Measurements from ENCODE around the gene RAPH1. TPM values are rescaled to one million over a fixed set of nuclear protein-coding genes. Genes with fewer than 3 reads are reported as not detected.
A peak's percentile ranks its signal among the peaks of the same experiment; 100 is the strongest.

RAPH1 gene
- total and polyA plus RNA-seq, 12 donors: 3.1 to 20.6 (median 15.9) TPM

DNA sequence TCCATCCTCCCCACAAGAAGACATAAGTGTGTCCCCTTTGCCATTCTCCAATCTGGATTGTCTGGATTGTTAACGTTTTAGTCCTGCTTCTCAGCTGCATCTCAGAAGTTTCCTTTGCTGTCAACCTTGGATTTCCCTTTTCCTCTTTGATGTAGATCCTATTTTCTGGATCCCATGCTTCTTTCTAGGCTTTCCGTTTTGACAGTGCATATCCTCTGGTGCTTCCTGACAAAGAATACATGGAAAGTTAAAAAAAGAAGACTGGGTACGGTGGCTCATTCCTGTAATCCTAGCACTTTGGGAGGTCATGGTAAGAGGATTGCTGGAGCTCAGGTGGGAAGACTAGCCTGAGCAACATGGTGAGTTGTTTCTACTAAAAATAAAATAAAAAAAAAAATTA lies 180.1 kb downstream of the RAPH1 start:
- no peak for ATAC-seq
- intact Hi-C loops (cut with DNase I): loop anchor here in 1 of 10 donors (5.0 kb wide), 1 partner anchor 1858 kb away; no protein-coding TSS in a partner anchor
- TF ChIP-seq, protein P1, sequence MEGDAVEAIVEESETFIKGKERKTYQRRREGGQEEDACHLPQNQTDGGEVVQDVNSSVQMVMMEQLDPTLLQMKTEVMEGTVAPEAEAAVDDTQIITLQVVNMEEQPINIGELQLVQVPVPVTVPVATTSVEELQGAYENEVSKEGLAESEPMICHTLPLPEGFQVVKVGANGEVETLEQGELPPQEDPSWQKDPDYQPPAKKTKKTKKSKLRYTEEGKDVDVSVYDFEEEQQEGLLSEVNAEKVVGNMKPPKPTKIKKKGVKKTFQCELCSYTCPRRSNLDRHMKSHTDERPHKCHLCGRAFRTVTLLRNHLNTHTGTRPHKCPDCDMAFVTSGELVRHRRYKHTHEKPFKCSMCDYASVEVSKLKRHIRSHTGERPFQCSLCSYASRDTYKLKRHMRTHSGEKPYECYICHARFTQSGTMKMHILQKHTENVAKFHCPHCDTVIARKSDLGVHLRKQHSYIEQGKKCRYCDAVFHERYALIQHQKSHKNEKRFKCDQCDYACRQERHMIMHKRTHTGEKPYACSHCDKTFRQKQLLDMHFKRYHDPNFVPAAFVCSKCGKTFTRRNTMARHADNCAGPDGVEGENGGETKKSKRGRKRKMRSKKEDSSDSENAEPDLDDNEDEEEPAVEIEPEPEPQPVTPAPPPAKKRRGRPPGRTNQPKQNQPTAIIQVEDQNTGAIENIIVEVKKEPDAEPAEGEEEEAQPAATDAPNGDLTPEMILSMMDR (IDR thresholded peaks at IDR 0.05): no peak
- DNase-seq: no peak
- no peaks in the 10 kb centered on the region for H3K9me3 ChIP-seq
- H3K27ac ChIP-seq: no peak overlapping the region
- no peak overlapping the region for H3K4me3 ChIP-seq
- no peaks in the 10 kb centered on the region for H3K27me3 ChIP-seq
- peaks cover 0 to 28% (median 7%) of the 10 kb centered on the region in 9 donors for H3K4me1 ChIP-seq
- 56 to 67% methylated on average over 3 of the region's 3 CpGs for WGBS, 2 donors
- peaks cover 0 to 13% (median 0%) of the 10 kb centered on the region in 9 donors for H3K36me3 ChIP-seq

DNA sequence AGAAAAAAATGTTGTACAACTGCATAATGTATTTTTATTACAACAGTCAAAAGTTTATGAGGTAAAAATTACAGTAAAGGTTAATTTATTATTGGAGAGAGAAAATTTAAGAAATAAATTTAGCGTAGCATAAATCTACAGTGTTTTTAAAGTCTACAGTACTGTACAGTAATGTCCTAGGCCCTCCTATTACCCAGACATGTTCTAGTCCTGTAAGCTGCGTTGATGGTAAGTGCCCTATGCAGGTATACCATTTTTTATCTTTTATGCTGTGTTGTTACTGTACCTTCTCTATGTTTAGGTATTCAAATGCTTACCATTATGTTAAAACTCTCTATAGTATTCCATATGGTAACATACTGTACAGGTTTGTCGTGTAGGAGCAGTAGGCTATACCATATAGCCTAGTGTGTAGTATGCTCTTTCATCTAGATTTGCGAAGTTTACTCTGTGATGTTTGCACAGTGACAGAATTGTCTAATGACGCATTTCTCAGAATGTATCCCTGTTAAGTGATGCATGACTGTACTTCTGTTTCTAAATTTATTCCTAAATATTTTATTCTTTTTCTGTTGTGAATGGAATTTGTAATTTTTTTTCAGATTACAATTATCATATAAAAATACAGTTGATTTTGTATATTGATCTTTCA lies 182.4 kb downstream of the RAPH1 start:
- Histone ChIP-seq H3K4me1 (peaks cover 0 to 29% (median 10%) of the 10 kb centered on the region in 9 donors), H3K9me3 (no peaks in the 10 kb centered on the region), H3K27me3 (no peaks in the 10 kb centered on the region), H3K4me3 (no peak overlapping the region), H3K27ac (peak overlapping the region in 1 of 10 donors; percentile 25), H3K36me3 (peaks cover 0 to 11% (median 0%) of the 10 kb centered on the region in 9 donors)
- WGBS, 2 donors: 92 to 93% methylated on average over 5 of the region's 5 CpGs
- DNase-seq (no peak), ATAC-seq (peak in 1 of 8 donors; percentile 35)
- intact Hi-C loops (cut with DNase I): loop anchor here in 1 of 10 donors (5.0 kb wide), 1 partner anchor 1855 kb away; no protein-coding TSS in a partner anchor
- TF ChIP-seq, protein P1 (IDR thresholded peaks at IDR 0.05): no peak

DNA sequence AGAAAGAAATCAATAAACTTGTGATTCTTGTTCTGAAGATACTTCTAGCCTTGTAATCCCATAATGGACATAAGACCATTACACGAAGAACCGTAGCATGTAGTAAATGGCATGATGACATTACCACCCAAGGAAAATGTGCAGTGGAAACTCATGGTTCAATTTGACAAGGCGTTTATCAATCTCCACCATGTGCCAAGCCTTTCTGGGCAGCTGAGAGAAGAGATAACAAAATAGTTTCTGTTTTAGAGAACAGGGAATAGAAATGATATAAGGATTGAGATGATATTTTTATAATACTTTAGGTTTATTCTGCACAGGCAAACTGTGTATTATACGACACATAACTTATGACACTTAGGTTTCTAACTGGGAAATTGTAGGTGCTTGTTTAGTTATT lies 187.7 kb downstream of the RAPH1 start:
- Histone ChIP-seq H3K27me3 (no peaks in the 10 kb centered on the region), H3K36me3 (peaks cover 0 to 20% (median 0%) of the 10 kb centered on the region in 9 donors), H3K4me1 (peaks cover 0 to 30% (median 16%) of the 10 kb centered on the region in 9 donors), H3K27ac (peak overlapping the region in 5 of 10 donors; percentile 7 to 70 (median 33)), H3K9me3 (no peaks in the 10 kb centered on the region), H3K4me3 (no peak overlapping the region)
- TF ChIP-seq, protein P1 (IDR thresholded peaks at IDR 0.05): no peak
- intact Hi-C loops (cut with DNase I): no loop called here
- ATAC-seq (peak in 3 of 8 donors; percentile 45 to 64 (median 57)), DNase-seq (no peak)
- WGBS, 2 donors: 50 to 75% methylated on average over 4 of the region's 4 CpGs

DNA sequence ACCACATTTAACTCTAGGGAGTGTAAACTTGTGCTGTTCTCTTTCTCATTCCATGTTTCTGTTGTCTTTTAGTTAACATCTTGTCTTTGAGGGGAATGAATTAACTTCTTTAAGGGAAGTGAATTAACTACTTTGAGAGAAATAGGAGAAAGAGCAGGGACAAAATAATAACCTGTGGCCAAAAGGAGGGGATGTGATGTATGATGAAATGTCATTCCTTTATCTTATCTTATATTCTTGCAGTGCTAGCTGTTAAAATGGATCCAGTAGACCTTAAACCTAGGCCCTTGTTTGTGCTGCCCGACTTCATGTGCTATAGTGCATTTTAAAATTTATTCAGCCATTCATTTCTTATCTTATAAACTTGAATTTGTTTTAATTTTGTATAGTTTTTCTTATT lies 188.5 kb downstream of the RAPH1 start:
- intact Hi-C loops (cut with DNase I): no loop called here
- Histone ChIP-seq H3K9me3 (no peaks in the 10 kb centered on the region), H3K4me3 (no peak overlapping the region), H3K27ac (peak overlapping the region in 1 of 10 donors; percentile 70), H3K36me3 (peaks cover 0 to 16% (median 0%) of the 10 kb centered on the region in 9 donors), H3K4me1 (peaks cover 0 to 27% (median 16%) of the 10 kb centered on the region in 9 donors), H3K27me3 (no peaks in the 10 kb centered on the region)
- DNase-seq (no peak), ATAC-seq (no peak)
- TF ChIP-seq, protein P1 (IDR thresholded peaks at IDR 0.05): no peak
- 74 to 78% methylated on average over 1 of the region's 1 CpG for WGBS, 2 donors

Data from heart right ventricle (tissue), 16 donors.